ENCODE results near the gene BTK. TPM values are rescaled to one million over a fixed set of nuclear protein-coding genes. Genes with fewer than 3 reads are reported as not detected.
"Not testable (repeated sequence)": the region's sequence is repeated elsewhere in the genome, so short reads cannot be mapped to it uniquely, and the experiment has no call there.

Gene BTK
- total RNA-seq, 1 donor from 2014 or later = not detected

GRCh38 chrX:101359966-101360365 lies 26.0 kb downstream of the BTK start:
- H3K9me3 Mint-ChIP-seq = no peaks in the 10 kb centered on the region
- H3K36me3 Mint-ChIP-seq (ENCODE audit: low read depth) = no peaks in the 10 kb centered on the region
- H3K27me3 Mint-ChIP-seq (ENCODE audit: insufficient read depth) = peaks cover 5% of the 10 kb centered on the region
- H3K4me3 Mint-ChIP-seq = no peak overlapping the region
- no peaks in the 10 kb centered on the region for H3K4me1 Mint-ChIP-seq (ENCODE audit: low read depth)
- no peak for DNase-seq (ENCODE audit: low spot score)
- H3K27ac Mint-ChIP-seq = no peak overlapping the region
- intact Hi-C loops (cut with micrococcal nuclease) = no loop called here

- DNase-seq (ENCODE audit: low spot score) = no peak
- Mint-ChIP-seq H3K4me3 (no peak overlapping the region), H3K27me3 (ENCODE audit: insufficient read depth) (peaks cover 5% of the 10 kb centered on the region), H3K36me3 (ENCODE audit: low read depth) (no peaks in the 10 kb centered on the region), H3K9me3 (no peaks in the 10 kb centered on the region), H3K4me1 (ENCODE audit: low read depth) (no peaks in the 10 kb centered on the region), H3K27ac (no peak overlapping the region)
- intact Hi-C loops (cut with micrococcal nuclease) = no loop called here
Observed at GRCh38 chrX:101357166-101357795, 28.7 kb downstream of the BTK start.

- H3K36me3 Mint-ChIP-seq (ENCODE audit: low read depth) = peaks cover 12% of the 10 kb centered on the region
- H3K9me3 Mint-ChIP-seq = no peaks in the 10 kb centered on the region
- peak overlapping the region; percentile 90 for H3K4me3 Mint-ChIP-seq
- peaks cover 5% of the 10 kb centered on the region for H3K4me1 Mint-ChIP-seq (ENCODE audit: low read depth)
- H3K27ac Mint-ChIP-seq = peak overlapping the region; percentile 80
- no peaks in the 10 kb centered on the region for H3K27me3 Mint-ChIP-seq (ENCODE audit: insufficient read depth)
- intact Hi-C loops (cut with micrococcal nuclease) = loop anchor here (2.0 to 10.0 kb wide), 3 partner anchors 142 to 586 kb away; partner anchors contain the start of genes CSTF2 and ZMAT1
- no peak for DNase-seq (ENCODE audit: low spot score)
Observed at GRCh38 chrX:101349193-101349562, 36.8 kb downstream of the BTK start.

GRCh38 chrX:101348452-101349192 lies 37.4 kb downstream of the BTK start, which contains the start of gene TIMM8A:
TIMM8A (minus strand) TSS chrX:101348742; CDS start chrX:101348664, 78 bp downstream.
- H3K27ac Mint-ChIP-seq = peak within 1 kb of the TSS; percentile 80
- peaks cover 15% of the 10 kb centered on the region for H3K36me3 Mint-ChIP-seq (ENCODE audit: low read depth)
- no peaks in the 10 kb centered on the region for H3K27me3 Mint-ChIP-seq (ENCODE audit: insufficient read depth)
- DNase-seq (ENCODE audit: low spot score) = peak; percentile 72
- peaks cover 5% of the 10 kb centered on the region for H3K4me1 Mint-ChIP-seq (ENCODE audit: low read depth)
- intact Hi-C loops (cut with micrococcal nuclease) = loop anchor here (1.0 to 10.0 kb wide), 7 partner anchors 42 to 586 kb away; partner anchors contain the start of genes CENPI, CSTF2, HNRNPH2 and ZMAT1
- peak within 1 kb of the TSS; percentile 90 for H3K4me3 Mint-ChIP-seq
- no peaks in the 10 kb centered on the region for H3K9me3 Mint-ChIP-seq

GRCh38 chrX:101347859-101348451 lies 38.0 kb downstream of the BTK start:
- Mint-ChIP-seq H3K27me3 (ENCODE audit: insufficient read depth) (no peaks in the 10 kb centered on the region), H3K9me3 (no peaks in the 10 kb centered on the region), H3K4me3 (peak overlapping the region; percentile 90), H3K27ac (peak overlapping the region; percentile 80), H3K36me3 (ENCODE audit: low read depth) (peaks cover 15% of the 10 kb centered on the region), H3K4me1 (ENCODE audit: low read depth) (peaks cover 5% of the 10 kb centered on the region)
- intact Hi-C loops (cut with micrococcal nuclease) = loop anchor here (1.0 to 10.0 kb wide), 7 partner anchors 42 to 587 kb away; partner anchors contain the start of genes CENPI, CSTF2, HNRNPH2 and ZMAT1
- DNase-seq (ENCODE audit: low spot score) = no peak

- intact Hi-C loops (cut with micrococcal nuclease) = no loop called here
- no peaks in the 10 kb centered on the region for H3K27me3 Mint-ChIP-seq (ENCODE audit: insufficient read depth)
- no peak overlapping the region for H3K4me3 Mint-ChIP-seq
- H3K27ac Mint-ChIP-seq = no peak overlapping the region
- H3K36me3 Mint-ChIP-seq (ENCODE audit: low read depth) = peaks cover 4% of the 10 kb centered on the region
- peaks cover 4% of the 10 kb centered on the region for H3K9me3 Mint-ChIP-seq
- peaks cover 23% of the 10 kb centered on the region for H3K4me1 Mint-ChIP-seq (ENCODE audit: low read depth)
- no peak for DNase-seq (ENCODE audit: low spot score)
Observed at GRCh38 chrX:101337776-101338271, 48.2 kb downstream of the BTK start.

GRCh38 chrX:101334310-101334709 lies 51.7 kb downstream of the BTK start:
- Mint-ChIP-seq H3K4me1 (ENCODE audit: low read depth) (peaks cover 32% of the 10 kb centered on the region), H3K27ac (peak overlapping the region; percentile 23)
- DNase-seq (ENCODE audit: low spot score); H3K9me3 Mint-ChIP-seq; H3K4me3 Mint-ChIP-seq; H3K27me3 Mint-ChIP-seq (ENCODE audit: insufficient read depth); H3K36me3 Mint-ChIP-seq (ENCODE audit: low read depth): not testable (repeated sequence)
- intact Hi-C loops (cut with micrococcal nuclease) = loop anchor here (2.0 kb wide), 1 partner anchor 14 kb away; no protein-coding TSS in a partner anchor

- H3K36me3 Mint-ChIP-seq (ENCODE audit: low read depth); H3K4me3 Mint-ChIP-seq; H3K9me3 Mint-ChIP-seq; H3K27me3 Mint-ChIP-seq (ENCODE audit: insufficient read depth); H3K27ac Mint-ChIP-seq; H3K4me1 Mint-ChIP-seq (ENCODE audit: low read depth); DNase-seq (ENCODE audit: low spot score); intact Hi-C loops (cut with micrococcal nuclease): not testable (repeated sequence)
Observed at GRCh38 chrX:101326600-101326999, 59.4 kb downstream of the BTK start.

GRCh38 chrX:101303790-101304189 lies 82.2 kb downstream of the BTK start:
- no peaks in the 10 kb centered on the region for H3K36me3 Mint-ChIP-seq (ENCODE audit: low read depth)
- intact Hi-C loops (cut with micrococcal nuclease) = no loop called here
- no peak overlapping the region for H3K27ac Mint-ChIP-seq

More at GRCh38 chrX:101303790-101304189, 82.2 kb downstream of the BTK start:
- no peaks in the 10 kb centered on the region for H3K4me1 Mint-ChIP-seq (ENCODE audit: low read depth)
- H3K4me3 Mint-ChIP-seq = no peak overlapping the region
- H3K27me3 Mint-ChIP-seq (ENCODE audit: insufficient read depth) = peaks cover 4% of the 10 kb centered on the region
- H3K9me3 Mint-ChIP-seq = no peaks in the 10 kb centered on the region
- no peak for DNase-seq (ENCODE audit: low spot score)

Other genes with a start within 250 kb of the BTK start
- 0.23 and 0.39 TPM in 2 replicates for gene DRP2, start 166.4 kb downstream of the BTK start, total RNA-seq
- 0.10 and 0.36 TPM in 2 replicates for gene TAF7L, start 94.9 kb downstream of the BTK start, total RNA-seq
- gene TIMM8A, start 37.4 kb downstream of the BTK start, total RNA-seq = 30.9 and 36.5 TPM in 2 replicates
- 226 and 269 TPM in 2 replicates for gene RPL36A, start 4.8 kb upstream of the BTK start, total RNA-seq
- 65.7 and 67.9 TPM in 2 replicates for gene GLA, start 21.7 kb upstream of the BTK start, total RNA-seq
- 20.6 and 21.3 TPM in 2 replicates for gene HNRNPH2, start 22.0 kb upstream of the BTK start, total RNA-seq
- gene ARMCX4, start 99.3 kb upstream of the BTK start, total RNA-seq = 3.3 and 4.8 TPM in 2 replicates
- gene ARMCX1, start 164.4 kb upstream of the BTK start, total RNA-seq = 0.16 and 0.20 TPM in 2 replicates
- 79.3 and 83.5 TPM in 2 replicates for gene ARMCX6, start 231.8 kb upstream of the BTK start, total RNA-seq
- gene ARMCX3, start 237.0 kb upstream of the BTK start, total RNA-seq = 63.2 and 70.2 TPM in 2 replicates

All from activated T-helper 1 cell treated with anti-CD3 and anti-CD28 coated beads, Interleukin-12 subunit alpha, Interleukin-12 subunit beta, Interleukin-2, Interleukin-4 antibody, amounts not matched to agents 30 ng/mL and 10 ng/mL and 1 ng/mL, durations not matched to agents 14 hours and 24 hours and 36 hours (primary cell).